HEK293T (cell line): ENCODE measurements around the gene RCAN2.

ENCODE experiments used
- ARNT ChIP-seq: fragments of 450-650 bp; IDR thresholded peaks from 2 replicates; pipeline ENCODE4 v1.6.1; 2017; ENCODE audit warnings: mild to moderate bottlenecking
- BHLHE40 ChIP-seq: fragments of 450-650 bp; IDR thresholded peaks from 2 replicates; pipeline ENCODE4 v1.6.1; 2016; ENCODE audit warnings: mild to moderate bottlenecking, moderate library complexity, borderline replicate concordance
- CTBP1 ChIP-seq: fragments of 450-650 bp; IDR thresholded peaks from 2 replicates; pipeline ENCODE4 v1.6.1; 2016; ENCODE audit warnings: borderline replicate concordance
- FOXA1 ChIP-seq: fragments of 450-650 bp; IDR thresholded peaks from 2 replicates; pipeline ENCODE4 v1.6.1; 2016; ENCODE audit warnings: mild to moderate bottlenecking
- FOXK2 ChIP-seq: fragments of 450-650 bp; IDR thresholded peaks from 2 replicates; pipeline ENCODE4 v1.6.1; 2016; ENCODE audit warnings: mild to moderate bottlenecking
- FOXM1 ChIP-seq: fragments of 450-650 bp; IDR thresholded peaks from 2 replicates; pipeline ENCODE4 v1.6.1; 2017; ENCODE audit warnings: mild to moderate bottlenecking, borderline replicate concordance
- HDGF ChIP-seq: fragments of 450-650 bp; IDR thresholded peaks from 2 replicates; pipeline ENCODE4 v1.6.1; 2017; ENCODE audit warnings: antibody characterized with exemption, borderline replicate concordance
- L3MBTL2 ChIP-seq: fragments of 450-650 bp; conservative IDR thresholded peaks from 2 replicates; pipeline ENCODE4 v1.6.1; 2016; ENCODE audit warnings: mild to moderate bottlenecking
- NFRKB ChIP-seq: fragments of 450-650 bp; IDR thresholded peaks from 2 replicates; pipeline ENCODE4 v1.6.1; 2016; ENCODE audit warnings: mild to moderate bottlenecking, moderate library complexity
- SP1 ChIP-seq: fragments of 450-650 bp; IDR thresholded peaks from 2 replicates; pipeline ENCODE4 v1.6.1; 2017
- SUZ12 ChIP-seq: fragments of 450-650 bp; IDR thresholded peaks from 2 replicates; pipeline ENCODE4 v1.6.1; 2016; ENCODE audit warnings: mild to moderate bottlenecking
- ZNF384 ChIP-seq: fragments of 450-650 bp; IDR thresholded peaks from 2 replicates; pipeline ENCODE4 v1.6.1; 2016
- TF ChIP-seq, protein P1 (sequence below): fragments of 450-650 bp; IDR thresholded peaks from 2 replicates; pipeline ENCODE4 v1.6.1; 2016

DNA sequence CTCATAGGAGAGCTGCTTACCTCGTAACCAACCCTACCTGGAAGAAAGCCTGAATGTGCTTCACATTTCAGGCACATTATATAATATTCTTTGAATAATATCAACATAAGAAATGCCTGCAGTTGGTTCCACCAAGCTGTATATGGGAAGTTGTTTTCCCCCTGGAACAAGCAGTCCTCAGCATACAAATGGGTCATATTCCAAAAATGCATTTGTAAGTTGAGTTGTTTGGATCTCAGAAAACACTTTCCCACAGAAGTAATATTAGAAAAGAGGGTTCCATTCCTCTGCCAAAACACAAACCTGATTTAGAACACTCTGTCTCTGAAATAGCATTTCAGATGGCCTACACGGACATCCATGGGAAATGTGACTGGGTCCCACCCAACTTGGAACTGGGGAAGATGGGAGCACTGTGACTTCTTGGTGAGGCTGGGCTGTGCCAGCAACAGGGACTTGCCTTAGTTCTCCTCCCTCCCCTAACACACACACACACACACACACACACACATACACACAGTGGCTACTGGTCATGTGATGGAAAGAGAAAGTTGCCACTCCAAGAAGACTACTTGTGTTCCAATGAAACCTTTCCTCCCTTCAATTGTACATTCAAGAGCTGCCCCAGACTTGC, 11.4 kb upstream of the RCAN2 start:
- TF ChIP-seq ZNF384, result no peak
- no peak for TF ChIP-seq BHLHE40
- TF ChIP-seq L3MBTL2, result no peak
- no peak for TF ChIP-seq FOXA1
- no peak for TF ChIP-seq SUZ12
- TF ChIP-seq, protein P1, sequence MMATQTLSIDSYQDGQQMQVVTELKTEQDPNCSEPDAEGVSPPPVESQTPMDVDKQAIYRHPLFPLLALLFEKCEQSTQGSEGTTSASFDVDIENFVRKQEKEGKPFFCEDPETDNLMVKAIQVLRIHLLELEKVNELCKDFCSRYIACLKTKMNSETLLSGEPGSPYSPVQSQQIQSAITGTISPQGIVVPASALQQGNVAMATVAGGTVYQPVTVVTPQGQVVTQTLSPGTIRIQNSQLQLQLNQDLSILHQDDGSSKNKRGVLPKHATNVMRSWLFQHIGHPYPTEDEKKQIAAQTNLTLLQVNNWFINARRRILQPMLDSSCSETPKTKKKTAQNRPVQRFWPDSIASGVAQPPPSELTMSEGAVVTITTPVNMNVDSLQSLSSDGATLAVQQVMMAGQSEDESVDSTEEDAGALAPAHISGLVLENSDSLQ, result no peak
- TF ChIP-seq SP1, result no peak
- no peak for TF ChIP-seq ARNT
- no peak for TF ChIP-seq FOXK2
- TF ChIP-seq FOXM1, result no peak
- TF ChIP-seq HDGF, result no peak
- no peak for TF ChIP-seq CTBP1
- no peak for TF ChIP-seq NFRKB
